Measurements from ENCODE around the gene ZNRF1.

Gene ZNRF1

GRCh38 chr16:75080205-75081029 lies 81.6 kb downstream of the ZNRF1 start:
- no peak for TF ChIP-seq EP300 (IDR thresholded peaks at IDR 0.05; ENCODE audit: borderline replicate concordance)
- TF ChIP-seq, protein P1, sequence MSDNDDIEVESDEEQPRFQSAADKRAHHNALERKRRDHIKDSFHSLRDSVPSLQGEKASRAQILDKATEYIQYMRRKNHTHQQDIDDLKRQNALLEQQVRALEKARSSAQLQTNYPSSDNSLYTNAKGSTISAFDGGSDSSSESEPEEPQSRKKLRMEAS (IDR thresholded peaks at IDR 0.05) = no peak
- TF ChIP-seq TEAD4 (IDR thresholded peaks at IDR 0.05) = no peak
- TF ChIP-seq YY1 (IDR thresholded peaks at IDR 0.05; ENCODE audit: low read depth) = no peak
- TF ChIP-seq NFIC (IDR thresholded peaks at IDR 0.05) = no peak
- no peak for TF ChIP-seq RAD21 (IDR thresholded peaks at IDR 0.05; ENCODE audit: low read depth)
- TF ChIP-seq ZBTB7A (IDR thresholded peaks at IDR 0.05; ENCODE audit: low read depth) = no peak
- no peak for TF ChIP-seq EGR1 (IDR thresholded peaks at IDR 0.05)
- TF ChIP-seq FOXM1 (IDR thresholded peaks at IDR 0.05; ENCODE audit: borderline replicate concordance, low read depth) = no peak
- TF ChIP-seq CEBPB (IDR thresholded peaks at IDR 0.05) = no peak
- no peak for TF ChIP-seq CREB1 (IDR thresholded peaks at IDR 0.05; ENCODE audit: low read depth)

GRCh38 chr16:75081179-75081859 lies 82.5 kb downstream of the ZNRF1 start:
- no peak for TF ChIP-seq YY1 (IDR thresholded peaks at IDR 0.05; ENCODE audit: low read depth)
- no peak for TF ChIP-seq EGR1 (IDR thresholded peaks at IDR 0.05)
- no peak for TF ChIP-seq EP300 (IDR thresholded peaks at IDR 0.05; ENCODE audit: borderline replicate concordance)
- no peak for TF ChIP-seq CREB1 (IDR thresholded peaks at IDR 0.05; ENCODE audit: low read depth)
- no peak for TF ChIP-seq CEBPB (IDR thresholded peaks at IDR 0.05)
- no peak for TF ChIP-seq FOXM1 (IDR thresholded peaks at IDR 0.05; ENCODE audit: borderline replicate concordance, low read depth)
- TF ChIP-seq, protein P2, sequence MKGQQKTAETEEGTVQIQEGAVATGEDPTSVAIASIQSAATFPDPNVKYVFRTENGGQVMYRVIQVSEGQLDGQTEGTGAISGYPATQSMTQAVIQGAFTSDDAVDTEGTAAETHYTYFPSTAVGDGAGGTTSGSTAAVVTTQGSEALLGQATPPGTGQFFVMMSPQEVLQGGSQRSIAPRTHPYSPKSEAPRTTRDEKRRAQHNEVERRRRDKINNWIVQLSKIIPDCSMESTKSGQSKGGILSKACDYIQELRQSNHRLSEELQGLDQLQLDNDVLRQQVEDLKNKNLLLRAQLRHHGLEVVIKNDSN (IDR thresholded peaks at IDR 0.05) = no peak
- no peak for TF ChIP-seq ZBTB7A (IDR thresholded peaks at IDR 0.05; ENCODE audit: low read depth)
- no peak for TF ChIP-seq TAF1 (IDR thresholded peaks at IDR 0.05; ENCODE audit: low read depth)
- no peak for TF ChIP-seq RAD21 (IDR thresholded peaks at IDR 0.05; ENCODE audit: low read depth)
- TF ChIP-seq REST (IDR thresholded peaks at IDR 0.05; ENCODE audit: low read depth) = no peak
- TF ChIP-seq TEAD4 (IDR thresholded peaks at IDR 0.05) = no peak
- TF ChIP-seq, protein P1 (IDR thresholded peaks at IDR 0.05) = no peak
- no peak for TF ChIP-seq NFIC (IDR thresholded peaks at IDR 0.05)
- no peak for TF ChIP-seq TCF12 (IDR thresholded peaks at IDR 0.05; ENCODE audit: low read depth)

DNA sequence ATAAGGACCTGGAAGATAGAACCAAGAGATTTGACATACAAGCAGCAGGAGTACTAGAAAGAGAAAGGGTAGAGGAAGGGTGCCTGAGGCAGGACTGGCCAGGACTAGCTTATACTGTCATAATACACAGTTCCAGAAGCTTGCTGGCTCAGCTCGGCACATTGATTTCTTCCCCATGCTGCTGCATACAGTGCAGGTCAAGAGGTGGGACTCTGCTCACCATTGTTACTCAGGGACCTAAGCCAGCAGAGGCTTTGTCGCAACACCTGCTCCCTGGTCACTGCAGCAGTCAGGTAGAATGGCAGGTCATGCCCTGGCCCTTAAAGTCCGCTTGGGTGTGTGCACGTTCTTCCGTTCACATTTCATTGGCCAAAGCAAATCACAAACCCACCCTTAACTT lies 85.0 kb downstream of the ZNRF1 start:
- TF ChIP-seq NFIC (IDR thresholded peaks at IDR 0.05) = no peak
- no peak for TF ChIP-seq REST (IDR thresholded peaks at IDR 0.05; ENCODE audit: low read depth)
- no peak for TF ChIP-seq FOXM1 (IDR thresholded peaks at IDR 0.05; ENCODE audit: borderline replicate concordance, low read depth)
- TF ChIP-seq, protein P2 (IDR thresholded peaks at IDR 0.05) = no peak
- TF ChIP-seq EGR1 (IDR thresholded peaks at IDR 0.05) = no peak
- no peak for TF ChIP-seq TEAD4 (IDR thresholded peaks at IDR 0.05)
- TF ChIP-seq TAF1 (IDR thresholded peaks at IDR 0.05; ENCODE audit: low read depth) = no peak
- no peak for TF ChIP-seq CREB1 (IDR thresholded peaks at IDR 0.05; ENCODE audit: low read depth)
- TF ChIP-seq CEBPB (IDR thresholded peaks at IDR 0.05) = no peak
- no peak for TF ChIP-seq EP300 (IDR thresholded peaks at IDR 0.05; ENCODE audit: borderline replicate concordance)
- TF ChIP-seq, protein P1 (IDR thresholded peaks at IDR 0.05) = no peak
- TF ChIP-seq ZBTB7A (IDR thresholded peaks at IDR 0.05; ENCODE audit: low read depth) = no peak
- no peak for TF ChIP-seq RAD21 (IDR thresholded peaks at IDR 0.05; ENCODE audit: low read depth)

GRCh38 chr16:75085556-75085955 lies 86.7 kb downstream of the ZNRF1 start:
- TF ChIP-seq EP300 (IDR thresholded peaks at IDR 0.05; ENCODE audit: borderline replicate concordance) (no peak), REST (IDR thresholded peaks at IDR 0.05; ENCODE audit: low read depth) (no peak), CEBPB (IDR thresholded peaks at IDR 0.05) (no peak), FOXM1 (IDR thresholded peaks at IDR 0.05; ENCODE audit: borderline replicate concordance, low read depth) (no peak), CREB1 (IDR thresholded peaks at IDR 0.05; ENCODE audit: low read depth) (no peak), TEAD4 (IDR thresholded peaks at IDR 0.05) (no peak), NFIC (IDR thresholded peaks at IDR 0.05) (no peak), YY1 (IDR thresholded peaks at IDR 0.05; ENCODE audit: low read depth) (no peak)
- TF ChIP-seq, protein P2 (IDR thresholded peaks at IDR 0.05) = no peak

Data from Ishikawa (cell line).